Measurements from ENCODE around the gene PRAMEF33. TPM values are rescaled to one million over a fixed set of nuclear protein-coding genes. Genes with fewer than 3 reads are reported as not detected.
"Not testable (repeated sequence)": the region's sequence is repeated elsewhere in the genome, so short reads cannot be mapped to it uniquely, and the experiment has no call there.

Gene PRAMEF33, protein sequence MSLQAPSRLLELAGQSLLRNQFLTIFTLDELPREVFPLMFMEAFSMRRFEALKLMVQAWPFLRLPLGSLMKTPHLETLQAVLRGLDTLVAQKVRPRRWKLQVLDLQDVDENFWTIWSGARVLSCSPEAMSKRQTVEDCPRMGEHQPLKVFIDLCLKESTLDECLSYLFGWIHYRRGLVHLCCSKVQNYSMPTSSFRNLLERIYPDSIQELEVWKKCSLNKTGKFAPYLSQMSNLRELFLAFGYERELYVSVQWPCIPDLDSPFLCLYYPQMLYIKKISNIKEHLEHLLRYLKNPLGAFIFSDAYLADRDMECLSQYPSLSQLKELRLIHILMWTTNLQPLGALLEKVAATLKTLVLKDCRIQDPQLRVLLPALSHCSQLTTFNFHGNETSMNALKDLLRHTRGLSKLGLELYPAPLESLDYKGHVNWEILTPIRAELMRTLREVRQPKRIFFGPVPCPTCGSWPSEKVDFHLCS
- polyA plus RNA-seq: not detected
- long read RNA-seq, donor 1: 0 reads
- long read RNA-seq, donor 2: 0 reads
- long read RNA-seq, donor 3: 0 reads
- long read RNA-seq, donor 4: 0 reads
- long read RNA-seq, donor 5: 0 reads
- long read RNA-seq, donor 6: 0 reads
- long read RNA-seq, donor 7: 0 reads
- long read RNA-seq, donor 8: 0 reads
- long read RNA-seq, donor 9: 0 reads
- long read RNA-seq, donor 10: 0 reads

DNA sequence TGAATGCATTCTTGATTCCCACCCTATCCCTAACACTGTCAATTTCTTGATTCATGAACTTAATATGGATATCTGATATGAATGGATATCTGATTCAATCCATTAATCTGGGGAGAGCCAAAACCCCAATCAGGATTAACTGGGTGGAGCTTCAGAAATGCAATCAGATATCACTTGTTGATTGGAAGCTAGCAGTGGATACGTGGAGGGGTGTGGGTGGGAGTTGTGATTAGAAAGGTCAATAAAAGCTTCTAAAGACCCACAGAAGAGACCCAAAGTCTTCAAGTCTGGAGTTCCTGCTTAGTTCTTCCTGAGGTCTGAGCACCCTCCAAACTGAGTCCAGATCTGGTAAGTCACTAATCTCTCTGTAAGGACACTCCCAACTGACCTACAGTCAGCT, at the start of gene PRAMEF33:
Gene PRAMEF33, plus strand, starts transcription at position 301 of the 400 bp plus-strand sequence. CDS start 2,416 bp downstream, outside the sequence.
- not testable (repeated sequence) for DNase-seq; H3K36me3 ChIP-seq (ENCODE audit: control insufficient read depth in 3 of 3, insufficient read depth in 2 of 3, low read depth in 1 of 3, low read length in 3 of 3); H3K9me3 ChIP-seq (ENCODE audit: control insufficient read depth in 2 of 2, insufficient read depth in 1 of 2, low read depth in 1 of 2, low read length in 1 of 2); H3K27me3 ChIP-seq (ENCODE audit: control insufficient read depth in 3 of 3, insufficient read depth in 3 of 3, low read length in 3 of 3); H3K4me1 ChIP-seq (ENCODE audit: control insufficient read depth in 3 of 3, insufficient read depth in 2 of 3, low read depth in 1 of 3, low read length in 2 of 3); H3K27ac ChIP-seq (ENCODE audit: low read depth in 1 of 3, low read length in 2 of 3); H3K4me3 ChIP-seq (ENCODE audit: low read depth in 1 of 3, low read length in 3 of 3); FAIRE-seq
- no CpG with 5 or more reads among the region's 1 CpG for WGBS, 3 donors

DNA sequence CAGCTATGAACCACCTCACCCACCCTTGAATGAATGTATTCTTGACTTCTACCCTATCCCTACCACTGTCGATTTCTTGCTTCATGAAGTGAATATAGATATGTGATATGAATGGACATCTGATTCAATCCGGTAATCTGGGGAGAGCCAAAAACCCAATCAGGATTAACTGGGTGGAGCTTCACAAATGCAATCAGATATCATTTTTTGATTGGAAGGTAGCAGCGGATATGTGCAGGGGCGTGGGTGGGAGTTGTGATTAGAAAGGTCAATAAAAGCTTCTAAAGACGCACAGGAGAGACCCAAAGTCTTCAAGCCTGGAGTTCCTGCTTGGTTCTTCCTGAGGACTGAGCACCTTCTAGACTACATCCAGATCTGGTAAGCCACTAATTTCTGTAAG, 49.4 kb upstream of the PRAMEF33 start, which contains the start of gene PRAMEF5:
Gene PRAMEF5, plus strand, starts transcription at position 301 of the 400 bp plus-strand sequence. CDS start 5,071 bp downstream, outside the sequence.
- not testable (repeated sequence) for H3K27me3 ChIP-seq (ENCODE audit: control insufficient read depth in 3 of 3, insufficient read depth in 3 of 3, low read length in 3 of 3); H3K4me1 ChIP-seq (ENCODE audit: control insufficient read depth in 3 of 3, insufficient read depth in 2 of 3, low read depth in 1 of 3, low read length in 2 of 3); H3K4me3 ChIP-seq (ENCODE audit: low read depth in 1 of 3, low read length in 3 of 3); H3K36me3 ChIP-seq (ENCODE audit: control insufficient read depth in 3 of 3, insufficient read depth in 2 of 3, low read depth in 1 of 3, low read length in 3 of 3); H3K9me3 ChIP-seq (ENCODE audit: control insufficient read depth in 2 of 2, insufficient read depth in 1 of 2, low read depth in 1 of 2, low read length in 1 of 2); H3K27ac ChIP-seq (ENCODE audit: low read depth in 1 of 3, low read length in 2 of 3); DNase-seq; FAIRE-seq
- WGBS, 3 donors: 90 to 100% (median 98%) methylated on average over 1 to 2 of the region's 5 CpGs

DNA sequence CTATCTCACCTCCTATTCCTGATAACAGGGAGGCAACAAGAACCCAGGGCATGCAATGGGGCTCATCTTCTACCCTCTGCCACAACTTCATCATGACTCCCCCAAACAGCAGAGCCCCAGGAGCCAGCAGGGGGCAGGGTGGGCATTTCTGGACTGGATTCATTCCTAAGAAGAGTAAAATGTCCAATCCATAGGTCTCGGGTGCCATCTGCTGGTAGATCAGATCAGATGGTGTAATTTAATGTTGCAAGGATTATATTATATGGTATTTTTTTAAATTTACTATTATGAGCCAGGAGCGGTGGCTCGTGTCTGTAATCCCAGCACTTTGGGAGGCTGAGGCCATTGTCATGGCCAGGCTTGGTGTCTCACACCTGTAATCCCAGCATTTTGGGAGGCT, 38.2 kb upstream of the PRAMEF33 start:
- FAIRE-seq; H3K27me3 ChIP-seq (ENCODE audit: control insufficient read depth in 3 of 3, insufficient read depth in 3 of 3, low read length in 3 of 3); H3K4me1 ChIP-seq (ENCODE audit: control insufficient read depth in 3 of 3, insufficient read depth in 2 of 3, low read depth in 1 of 3, low read length in 2 of 3); H3K9me3 ChIP-seq (ENCODE audit: control insufficient read depth in 2 of 2, insufficient read depth in 1 of 2, low read depth in 1 of 2, low read length in 1 of 2); DNase-seq; H3K4me3 ChIP-seq (ENCODE audit: low read depth in 1 of 3, low read length in 3 of 3); H3K36me3 ChIP-seq (ENCODE audit: control insufficient read depth in 3 of 3, insufficient read depth in 2 of 3, low read depth in 1 of 3, low read length in 3 of 3); H3K27ac ChIP-seq (ENCODE audit: low read depth in 1 of 3, low read length in 2 of 3): not testable (repeated sequence)
- WGBS, 3 donors: 6 to 31% (median 14%) methylated on average over 2 of the region's 3 CpGs

DNA sequence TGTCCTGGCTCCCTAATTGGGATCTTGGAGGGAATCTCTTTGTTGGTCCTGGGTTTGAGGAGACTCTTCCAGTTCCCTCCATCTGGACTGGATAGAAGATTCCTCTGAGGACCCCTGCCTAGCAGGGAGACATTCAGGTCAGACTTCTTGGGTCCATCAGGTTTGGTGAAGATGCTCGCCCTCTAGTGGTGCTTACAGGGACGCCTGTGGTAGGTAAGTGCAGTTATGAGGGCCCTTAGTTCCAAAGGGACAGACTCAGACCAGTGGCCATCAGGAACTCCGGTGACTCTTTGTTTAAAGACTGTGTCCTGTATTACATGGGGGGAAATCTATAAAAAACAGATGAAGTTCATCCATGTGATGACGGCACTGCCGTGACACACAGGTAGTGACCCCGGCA, 26.3 kb upstream of the PRAMEF33 start:
- FAIRE-seq: not testable (repeated sequence)

DNA sequence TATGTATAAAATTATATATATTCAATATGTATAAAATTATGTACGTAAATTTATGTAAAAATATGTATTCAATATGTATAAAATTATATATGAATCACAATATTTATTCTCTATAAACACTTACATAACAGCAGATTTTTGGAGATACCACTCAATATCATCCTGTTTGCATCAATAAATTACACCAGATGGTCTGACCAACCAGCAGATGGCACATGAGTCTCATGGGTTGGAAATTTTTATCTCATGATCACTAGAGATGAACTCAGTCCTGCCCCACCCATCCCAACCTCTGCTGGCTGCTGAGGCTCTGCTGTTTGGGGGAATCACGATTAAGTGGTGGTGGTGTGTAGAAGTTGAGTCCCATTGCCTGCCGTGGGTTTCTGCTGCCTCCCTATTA, 23.7 kb upstream of the PRAMEF33 start:
- not testable (repeated sequence) for H3K36me3 ChIP-seq (ENCODE audit: control insufficient read depth in 3 of 3, insufficient read depth in 2 of 3, low read depth in 1 of 3, low read length in 3 of 3); DNase-seq; H3K9me3 ChIP-seq (ENCODE audit: control insufficient read depth in 2 of 2, insufficient read depth in 1 of 2, low read depth in 1 of 2, low read length in 1 of 2); H3K4me1 ChIP-seq (ENCODE audit: control insufficient read depth in 3 of 3, insufficient read depth in 2 of 3, low read depth in 1 of 3, low read length in 2 of 3); H3K4me3 ChIP-seq (ENCODE audit: low read depth in 1 of 3, low read length in 3 of 3); H3K27me3 ChIP-seq (ENCODE audit: control insufficient read depth in 3 of 3, insufficient read depth in 3 of 3, low read length in 3 of 3); H3K27ac ChIP-seq (ENCODE audit: low read depth in 1 of 3, low read length in 2 of 3)
- 60 to 80% (median 65%) methylated on average over 3 of the region's 3 CpGs for WGBS, 3 donors
- FAIRE-seq: peak; percentile 19

More for the DNA sequence above, 26.3 kb upstream of the PRAMEF33 start:
- not testable (repeated sequence) for H3K4me1 ChIP-seq (ENCODE audit: control insufficient read depth in 3 of 3, insufficient read depth in 2 of 3, low read depth in 1 of 3, low read length in 2 of 3); DNase-seq; H3K27ac ChIP-seq (ENCODE audit: low read depth in 1 of 3, low read length in 2 of 3); H3K9me3 ChIP-seq (ENCODE audit: control insufficient read depth in 2 of 2, insufficient read depth in 1 of 2, low read depth in 1 of 2, low read length in 1 of 2); H3K36me3 ChIP-seq (ENCODE audit: control insufficient read depth in 3 of 3, insufficient read depth in 2 of 3, low read depth in 1 of 3, low read length in 3 of 3); H3K4me3 ChIP-seq (ENCODE audit: low read depth in 1 of 3, low read length in 3 of 3); H3K27me3 ChIP-seq (ENCODE audit: control insufficient read depth in 3 of 3, insufficient read depth in 3 of 3, low read length in 3 of 3)
- 30 to 60% (median 31%) methylated on average over 4 to 5 of the region's 6 CpGs for WGBS, 3 donors

DNA sequence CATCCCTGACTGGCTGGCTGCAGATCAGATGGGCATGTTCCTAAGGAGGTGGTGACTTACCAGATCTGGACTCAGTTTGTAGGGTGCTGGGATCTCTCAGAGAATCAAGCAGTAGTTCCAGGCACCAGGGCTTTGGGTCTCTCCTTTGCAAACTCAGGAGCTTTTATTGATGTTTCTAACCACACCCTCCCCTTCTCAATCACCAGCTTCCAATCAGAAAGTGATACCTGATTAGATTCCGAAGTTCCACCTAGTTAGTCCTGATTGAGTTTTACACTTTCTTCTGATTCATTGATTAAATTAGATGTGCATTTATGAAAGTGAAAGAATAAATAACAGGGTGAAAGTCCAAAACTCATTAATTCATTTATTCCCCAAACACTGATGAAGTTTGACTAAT, 18.3 kb upstream of the PRAMEF33 start, which contains the start of gene PRAMEF8:
Gene PRAMEF8, minus strand, starts transcription at position 101 of the 400 bp plus-strand sequence. CDS start 1,046 bp downstream, outside the sequence.
- not testable (repeated sequence) for H3K4me1 ChIP-seq (ENCODE audit: control insufficient read depth in 3 of 3, insufficient read depth in 2 of 3, low read depth in 1 of 3, low read length in 2 of 3); H3K27me3 ChIP-seq (ENCODE audit: control insufficient read depth in 3 of 3, insufficient read depth in 3 of 3, low read length in 3 of 3); H3K4me3 ChIP-seq (ENCODE audit: low read depth in 1 of 3, low read length in 3 of 3); FAIRE-seq; H3K27ac ChIP-seq (ENCODE audit: low read depth in 1 of 3, low read length in 2 of 3); H3K9me3 ChIP-seq (ENCODE audit: control insufficient read depth in 2 of 2, insufficient read depth in 1 of 2, low read depth in 1 of 2, low read length in 1 of 2); H3K36me3 ChIP-seq (ENCODE audit: control insufficient read depth in 3 of 3, insufficient read depth in 2 of 3, low read depth in 1 of 3, low read length in 3 of 3); DNase-seq
- WGBS, 3 donors: no CpG with 5 or more reads among the region's 1 CpG

DNA sequence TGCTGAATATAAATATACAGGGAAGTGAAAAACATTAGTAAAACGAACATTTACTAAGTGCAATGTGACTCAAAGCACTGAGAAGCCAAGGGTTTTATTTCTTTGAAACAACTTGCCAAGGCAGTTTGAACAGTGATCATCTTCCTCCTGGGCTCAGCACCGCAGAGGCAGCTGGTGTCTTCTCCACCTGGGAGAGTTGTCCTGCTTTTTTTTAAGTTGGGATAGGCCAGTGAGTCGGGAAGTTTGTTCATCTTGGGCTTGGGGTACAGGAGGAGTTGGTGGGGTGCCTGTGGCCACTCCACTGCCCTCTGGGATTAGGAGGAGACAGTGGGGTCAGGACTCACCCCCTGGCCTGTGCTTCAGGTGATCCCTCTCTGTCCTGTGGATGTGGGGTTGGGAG, 14.3 kb upstream of the PRAMEF33 start:
- not testable (repeated sequence) for H3K27me3 ChIP-seq (ENCODE audit: control insufficient read depth in 3 of 3, insufficient read depth in 3 of 3, low read length in 3 of 3); DNase-seq; H3K36me3 ChIP-seq (ENCODE audit: control insufficient read depth in 3 of 3, insufficient read depth in 2 of 3, low read depth in 1 of 3, low read length in 3 of 3); H3K4me1 ChIP-seq (ENCODE audit: control insufficient read depth in 3 of 3, insufficient read depth in 2 of 3, low read depth in 1 of 3, low read length in 2 of 3); H3K4me3 ChIP-seq (ENCODE audit: low read depth in 1 of 3, low read length in 3 of 3); H3K27ac ChIP-seq (ENCODE audit: low read depth in 1 of 3, low read length in 2 of 3); FAIRE-seq; H3K9me3 ChIP-seq (ENCODE audit: control insufficient read depth in 2 of 2, insufficient read depth in 1 of 2, low read depth in 1 of 2, low read length in 1 of 2)
- WGBS, 3 donors: 57 to 73% (median 72%) methylated on average over 1 to 2 of the region's 3 CpGs

DNA sequence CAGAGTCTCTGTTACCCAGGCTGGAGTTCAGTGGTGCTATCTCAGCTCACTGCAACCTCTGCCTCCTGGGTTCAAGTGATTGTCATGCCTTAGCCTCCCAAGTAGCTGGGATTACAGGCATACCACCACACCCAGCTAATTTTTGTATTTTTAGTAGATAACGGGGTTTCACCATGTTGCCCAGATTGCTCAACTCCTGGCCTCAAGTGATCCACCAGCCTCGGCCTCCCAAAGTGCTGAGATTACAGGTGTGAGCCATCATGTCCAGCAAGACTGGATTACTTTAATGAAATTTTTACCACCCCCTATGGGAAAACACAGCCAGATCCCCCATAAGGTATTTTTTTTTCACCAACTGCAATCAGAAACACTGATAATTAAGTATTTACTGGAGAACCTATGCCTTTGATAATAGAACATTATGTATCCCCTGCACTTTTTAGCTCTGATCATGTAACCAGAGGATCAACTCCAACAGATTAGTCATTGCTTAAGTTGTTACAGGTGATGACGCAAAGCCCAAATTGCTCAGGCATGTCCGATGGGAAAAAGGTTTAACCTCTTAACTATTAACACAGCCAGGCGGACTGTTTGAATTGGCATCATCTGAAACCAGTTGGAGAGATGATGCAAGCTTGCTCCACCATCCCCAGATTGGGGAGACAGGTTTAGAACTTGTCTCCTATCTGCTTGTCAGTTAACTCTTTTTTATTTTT, 6.0 kb upstream of the PRAMEF33 start:
- 90 to 100% (median 95%) methylated on average over 1 to 2 of the region's 5 CpGs for WGBS, 3 donors
- not testable (repeated sequence) for H3K27me3 ChIP-seq (ENCODE audit: control insufficient read depth in 3 of 3, insufficient read depth in 3 of 3, low read length in 3 of 3); FAIRE-seq; H3K4me3 ChIP-seq (ENCODE audit: low read depth in 1 of 3, low read length in 3 of 3); H3K9me3 ChIP-seq (ENCODE audit: control insufficient read depth in 2 of 2, insufficient read depth in 1 of 2, low read depth in 1 of 2, low read length in 1 of 2); DNase-seq; H3K36me3 ChIP-seq (ENCODE audit: control insufficient read depth in 3 of 3, insufficient read depth in 2 of 3, low read depth in 1 of 3, low read length in 3 of 3); H3K27ac ChIP-seq (ENCODE audit: low read depth in 1 of 3, low read length in 2 of 3); H3K4me1 ChIP-seq (ENCODE audit: control insufficient read depth in 3 of 3, insufficient read depth in 2 of 3, low read depth in 1 of 3, low read length in 2 of 3)

Measured in small intestine (tissue), 16 donors.